GM12873 (cell line): Measurements from ENCODE around the gene RCOR1.

Source experiments
- CTCF ChIP-seq: IDR thresholded peaks from 2 replicates; pipeline ENCODE4 v1.5.1; 2012; ENCODE audit warnings: low read depth, mild to moderate bottlenecking, moderate library complexity, low read length, control low read depth; ENCODE audit not compliant: insufficient read depth; ENCODE audit errors: missing control alignments

RCOR1 gene

GRCh38 chr14:102728501-102728900 is 136.1 kb downstream of the RCOR1 start:
- TF ChIP-seq CTCF, result no peak

- TF ChIP-seq CTCF, result no peak
Observed at GRCh38 chr14:102729268-102729667, 136.8 kb downstream of the RCOR1 start.

- no peak for TF ChIP-seq CTCF
Observed at GRCh38 chr14:102729825-102730224, 137.4 kb downstream of the RCOR1 start.

- TF ChIP-seq CTCF, result no peak
Observed at GRCh38 chr14:102731101-102731870, 138.8 kb downstream of the RCOR1 start.

- TF ChIP-seq CTCF, result no peak
Observed at GRCh38 chr14:102731871-102732800, 139.7 kb downstream of the RCOR1 start.

GRCh38 chr14:102732924-102733323 is 140.5 kb downstream of the RCOR1 start:
- no peak for TF ChIP-seq CTCF

GRCh38 chr14:102733326-102733725 is 140.9 kb downstream of the RCOR1 start:
- TF ChIP-seq CTCF, result no peak
